ENCODE results near the gene APLP2.

GRCh38 chr11:130063451-130063850, 6.2 kb upstream of the APLP2 start:
- no peak for TF ChIP-seq CTCF (conservative IDR thresholded peaks at IDR 0.05 in 1 of 2, IDR thresholded peaks at IDR 0.05 in 1 of 2; ENCODE audit: extremely low read depth in 1 of 2, insufficient read depth in 1 of 2, low read depth in 1 of 2, low read length in 2 of 2)
- TF ChIP-seq EZH2 (IDR thresholded peaks at IDR 0.05; ENCODE audit: borderline replicate concordance, low read length), result no peak

Measured in mammary epithelial cell (primary cell).